Motor neuron (in vitro differentiated cells): ENCODE measurements around the gene KIAA0825. TPM values are rescaled to one million over a fixed set of nuclear protein-coding genes. Genes with fewer than 3 reads are reported as not detected.

Source experiments
- ATAC-seq, 8 experiments: fragments of 200-7000 bp; cut with Tn5 transposase; replicated peaks in 6 of 8; 2 replicates each; pipeline ENCODE4 v1.8.0; 2021; ENCODE audit warnings: mild to moderate bottlenecking in 8 of 8, moderate library complexity in 8 of 8
- H3K27ac ChIP-seq, 2 donors: fragments of 250-450 bp; sonication (Bioruptor Pico); 2 replicates each; pipeline ENCODE4 v1.9.0; 2021; ENCODE audit warnings: antibody characterized with exemption in 2 of 2, mild to moderate bottlenecking in 2 of 2, moderate library complexity in 1 of 2
- H3K4me1 ChIP-seq, 2 donors: fragments of 250-450 bp; sonication (Bioruptor Pico); replicated peaks in 1 of 2; 2 replicates each; pipeline ENCODE4 v1.6.1; 2021; ENCODE audit warnings: antibody characterized with exemption in 2 of 2, mild to moderate bottlenecking in 2 of 2, moderate library complexity in 1 of 2
- H3K4me3 ChIP-seq, 5 donors: fragments of 250-450 bp; sonication (Bioruptor Pico); 2 replicates each; pipeline ENCODE4 v1.9.0; 2021; ENCODE audit warnings: antibody characterized with exemption in 5 of 5, mild to moderate bottlenecking in 5 of 5, moderate library complexity in 4 of 5
- WGBS, 10 experiments: fragments of 450-650 bp; shearing (Covaris generic); methylation state at CpG; one replicate each; pipeline ENCODE4 v1.0.0; 2022; 5-methylcytosine and 5-hydroxymethylcytosine counted together
- in situ Hi-C, 9 experiments: fragments of 400-800 bp; cut with MboI; loops; one replicate each; pipeline ENCODE4 v1.15.0; 2021; ENCODE audit warnings: low sequenced_read_pairs in 9 of 9, low pct_unique_long_range_greater_than_20kb in 2 of 9; ENCODE audit not compliant: unreplicated experiment in 9 of 9
- total RNA-seq, 8 experiments: library from RNA; unstranded; fragments of 300-600 nt; gene quantifications; 2 replicates each; pipeline versions ENCODE4 v1.2.3 to v1.2.4, GENCODE V29; 2022

Gene KIAA0825, protein sequence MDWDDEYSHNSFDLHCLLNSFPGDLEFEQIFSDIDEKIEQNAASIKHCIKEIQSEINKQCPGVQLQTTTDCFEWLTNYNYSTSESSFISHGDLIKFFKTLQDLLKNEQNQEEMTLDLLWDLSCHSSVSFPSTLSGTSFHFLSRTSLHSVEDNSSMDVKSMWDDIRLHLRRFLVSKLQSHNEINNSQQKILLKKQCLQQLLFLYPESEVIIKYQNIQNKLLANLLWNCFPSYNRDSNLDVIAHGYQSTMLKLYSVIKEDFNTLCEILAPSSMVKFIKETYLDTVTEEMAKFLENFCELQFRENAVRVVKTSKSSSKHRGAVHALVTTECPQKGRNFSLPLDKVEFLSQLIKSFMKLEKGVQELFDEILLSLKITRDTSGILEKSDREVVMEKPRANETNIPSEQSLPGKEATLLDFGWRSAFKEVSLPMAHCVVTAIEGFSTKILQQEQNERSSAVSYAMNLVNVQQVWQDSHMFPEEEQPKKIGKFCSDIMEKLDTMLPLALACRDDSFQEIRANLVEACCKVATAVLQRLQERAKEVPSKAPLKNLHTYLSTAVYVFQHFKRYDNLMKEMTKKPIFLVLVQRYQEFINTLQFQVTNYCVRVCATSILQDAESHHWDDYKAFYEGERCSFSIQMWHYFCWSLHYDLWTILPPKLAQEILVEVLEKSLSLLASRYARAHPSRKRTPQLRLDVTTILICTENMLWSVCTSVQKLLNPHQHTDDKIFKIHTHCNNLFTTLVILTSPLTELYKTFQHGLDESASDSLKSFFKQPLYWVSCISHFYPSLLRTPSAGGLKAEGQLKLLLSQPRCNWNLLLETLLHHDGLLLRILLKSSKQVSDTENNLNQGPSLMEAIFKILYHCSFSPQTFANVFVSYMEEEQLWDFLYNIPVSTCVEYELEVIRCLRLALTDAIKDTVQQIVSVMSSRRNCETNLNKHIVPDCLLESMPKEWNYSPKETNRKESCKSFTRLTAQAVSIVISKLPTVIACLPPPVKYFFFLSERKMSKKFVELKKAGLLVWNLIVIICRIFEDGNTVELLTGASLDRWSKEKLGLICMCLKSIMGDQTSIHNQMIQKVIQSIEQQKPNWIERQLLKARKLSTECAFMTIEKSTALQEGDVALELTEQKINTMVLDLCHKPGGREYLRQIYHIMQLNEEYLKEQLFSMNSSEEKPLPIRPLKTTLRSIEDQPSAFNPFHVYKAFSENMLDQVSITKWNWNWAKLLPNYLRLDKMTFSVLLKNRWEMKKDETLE (N-terminal part only)
- total RNA-seq: 1 to 10 TPM; 2.0 to 9.3 (median 3.2) TPM

DNA sequence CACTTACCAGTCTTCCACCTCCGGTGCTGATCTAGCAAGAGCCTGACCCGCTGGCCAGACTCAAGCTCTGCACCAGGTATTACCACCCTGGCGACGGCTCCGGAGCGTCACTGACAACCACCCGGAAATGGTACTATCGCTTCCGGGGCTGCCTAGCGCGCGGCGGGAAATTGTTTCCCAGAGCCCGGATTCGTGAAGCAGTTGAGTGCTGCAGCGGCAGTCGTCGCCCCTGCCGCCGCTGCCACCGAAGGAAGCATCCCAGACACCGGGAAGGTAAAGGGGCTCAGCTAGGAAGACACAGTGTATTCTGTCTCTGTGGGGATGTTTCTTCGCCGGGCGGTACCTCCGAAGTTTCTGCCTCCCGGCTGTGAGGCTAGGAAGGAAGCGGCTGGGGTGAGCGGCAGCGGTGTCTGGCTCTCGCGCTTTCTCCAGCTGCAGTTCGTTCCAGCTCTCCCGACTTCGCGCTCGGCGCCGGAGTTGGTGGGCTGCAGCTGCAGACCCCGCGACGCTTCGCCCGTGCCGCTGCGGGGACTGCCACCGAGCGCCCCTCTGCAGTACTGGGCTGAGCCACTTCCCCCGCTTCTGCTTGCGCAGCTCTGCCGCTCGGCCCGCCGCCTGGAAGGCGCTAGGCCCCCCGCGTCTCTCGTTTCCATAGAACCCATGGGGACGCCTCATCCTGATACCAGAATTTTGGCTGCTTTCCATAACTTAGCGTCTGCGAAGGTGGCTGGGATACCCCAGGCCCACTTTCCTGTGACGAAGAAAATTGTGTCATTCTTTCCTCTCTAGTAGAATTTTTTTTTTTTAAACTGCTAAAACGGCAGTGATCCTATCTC lies at the start of gene KIAA0825, which contains the start of gene SLF1:
TSS of gene KIAA0825 (minus strand) at position 112 of the 836 bp plus-strand sequence. CDS start 81,478 bp downstream, outside the sequence.
TSS of gene SLF1 (plus strand) at position 177 of the 836 bp plus-strand sequence. CDS start 10,142 bp downstream, outside the sequence.
- ATAC-seq: peak; percentile 95 to 98 (median 96)
- in situ Hi-C loops: no loop called here
- Histone ChIP-seq H3K4me3 (peak within 1 kb of the TSS; percentile 51 to 76 (median 65)), H3K4me1 (peaks cover 13 to 38% of the 10 kb centered on the region in 2 donors), H3K27ac (peak within 1 kb of the TSS; percentile 47 to 49)
- 0 to 6% (median 0%) methylated on average over 2 to 19 of the region's 63 CpGs; no CpG with 5 or more reads in 2 of the 10 experiments for WGBS, 10 experiments

DNA sequence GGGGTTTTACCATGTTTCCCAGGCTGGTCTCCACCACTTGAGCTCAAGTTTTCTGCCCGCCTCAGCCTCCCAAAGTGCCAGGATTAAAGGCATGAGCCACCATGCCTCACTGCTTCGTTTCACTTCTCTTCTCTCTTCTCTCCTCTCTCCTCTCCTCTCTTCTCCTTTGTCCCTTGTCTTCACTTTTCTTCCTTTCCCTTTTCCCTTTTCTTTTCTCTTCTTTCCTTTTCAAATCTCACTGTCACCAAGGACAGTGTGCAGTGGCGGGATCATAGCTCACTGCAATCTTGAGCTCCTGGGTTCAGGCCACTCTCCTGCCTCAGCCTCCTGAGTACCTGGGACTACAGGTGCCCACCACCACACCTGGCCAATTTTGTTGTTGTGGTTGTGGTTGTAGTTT lies 49.5 kb upstream of the KIAA0825 start:
- WGBS, 10 experiments: 83 to 100% (median 90%) methylated on average over 2 to 3 of the region's 3 CpGs; no CpG with 5 or more reads in 1 of the 10 experiments
- no peak overlapping the region for H3K4me3 ChIP-seq
- ATAC-seq: no peak

DNA sequence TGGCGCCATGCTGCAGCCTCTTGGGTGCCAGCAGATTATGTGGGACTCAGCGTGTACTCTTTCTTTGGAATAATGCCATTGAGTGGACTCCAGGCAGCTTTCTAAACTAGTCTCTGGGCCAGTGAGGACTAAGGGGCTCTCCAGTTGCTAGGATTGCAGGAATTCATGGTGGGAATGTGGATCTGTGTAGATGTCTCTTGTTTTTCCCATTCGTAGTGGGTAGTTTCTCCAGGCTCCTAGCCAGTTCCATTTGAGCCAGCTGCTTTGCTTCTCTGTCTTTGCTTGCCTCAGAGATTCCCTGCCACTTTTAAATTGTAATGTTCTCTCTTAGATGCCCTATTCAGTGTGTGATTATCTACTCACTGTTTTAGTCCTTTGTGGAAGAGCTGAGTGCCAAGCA lies 42.7 kb upstream of the KIAA0825 start:
- peak in 1 of 8 experiments; percentile 86 for ATAC-seq
- 83 to 100% (median 100%) methylated on average over 1 of the region's 3 CpGs; no CpG with 5 or more reads in 7 of the 10 experiments for WGBS, 10 experiments
- Histone ChIP-seq H3K4me1 (no peaks in the 10 kb centered on the region), H3K4me3 (no peak overlapping the region), H3K27ac (no peak overlapping the region)
- in situ Hi-C loops: no loop called here

More for the DNA sequence above, 49.5 kb upstream of the KIAA0825 start:
- Histone ChIP-seq H3K27ac (no peak overlapping the region), H3K4me1 (no peaks in the 10 kb centered on the region)
- in situ Hi-C loops: no loop called here

DNA sequence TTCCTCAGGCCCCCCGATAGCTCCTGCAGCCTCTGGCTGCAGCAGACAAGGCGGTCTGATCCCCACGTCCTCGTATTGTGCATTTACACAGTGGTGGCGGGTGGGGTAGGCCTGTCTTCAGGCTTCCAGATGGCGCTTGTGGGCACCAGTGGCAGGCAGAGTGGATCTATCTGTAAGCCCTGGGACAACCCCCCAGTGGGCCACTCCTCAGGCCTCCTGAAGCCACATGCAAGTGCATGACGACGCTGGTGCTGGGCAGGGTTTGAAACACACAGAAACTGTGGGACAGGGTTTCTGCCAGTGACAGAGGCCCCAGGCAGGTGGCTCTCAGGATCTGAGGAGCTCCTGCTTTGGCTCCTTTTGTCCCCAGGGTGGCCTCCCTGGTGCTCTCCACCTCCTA lies 42.1 kb upstream of the KIAA0825 start:
- H3K4me1 ChIP-seq: no peaks in the 10 kb centered on the region
- WGBS, 10 experiments: 80 to 100% (median 100%) methylated on average over 1 to 4 of the region's 8 CpGs; no CpG with 5 or more reads in 6 of the 10 experiments
- no peak overlapping the region for H3K27ac ChIP-seq
- no peak for ATAC-seq
- H3K4me3 ChIP-seq: no peak overlapping the region
- in situ Hi-C loops: no loop called here

DNA sequence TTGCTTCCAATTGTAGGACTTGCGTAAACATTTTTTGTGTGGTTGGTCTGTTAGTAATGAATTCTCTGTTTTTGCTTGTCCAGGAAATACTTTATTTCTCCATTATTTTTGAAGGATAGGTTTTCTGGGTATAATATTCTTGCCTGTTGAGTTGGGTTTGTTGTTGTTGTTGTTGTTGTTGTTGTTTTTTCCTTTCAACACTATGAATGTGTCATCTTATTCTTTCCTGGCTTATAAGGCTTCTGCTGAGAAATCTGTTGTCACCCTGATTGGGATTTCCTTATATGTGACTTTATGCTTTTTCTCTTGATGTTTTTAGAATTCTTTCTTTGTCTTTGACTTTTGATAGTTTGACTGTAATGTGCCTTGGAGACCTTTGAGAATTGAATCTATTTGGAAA lies 39.9 kb upstream of the KIAA0825 start:
- ATAC-seq: no peak
- no peaks in the 10 kb centered on the region for H3K4me1 ChIP-seq
- in situ Hi-C loops: no loop called here
- no peak overlapping the region for H3K27ac ChIP-seq
- 83 to 100% (median 98%) methylated on average over 1 of the region's 1 CpG; no CpG with 5 or more reads in 2 of the 10 experiments for whole genome bisulfite sequencing, 10 experiments
- H3K4me3 ChIP-seq: no peak overlapping the region

DNA sequence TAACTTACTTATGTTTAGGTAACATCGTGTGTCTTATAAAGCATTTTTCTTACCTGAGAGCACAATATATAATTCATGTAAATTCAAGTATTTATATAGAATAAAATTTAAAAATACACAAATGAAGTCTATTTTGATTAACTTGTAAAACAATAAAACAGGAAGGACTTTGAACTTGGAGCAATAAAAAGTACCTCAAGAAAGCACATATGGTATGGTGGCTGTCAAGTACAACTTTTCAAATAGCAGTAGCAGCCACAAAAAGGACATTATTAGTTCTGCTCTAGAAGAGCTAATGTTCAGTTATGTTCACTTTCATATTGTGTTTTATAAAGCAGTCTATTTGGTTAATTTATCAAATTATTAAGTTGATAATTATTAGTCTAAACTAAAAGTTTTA lies 31.5 kb upstream of the KIAA0825 start:
- 70 to 100% (median 100%) methylated on average over 1 of the region's 1 CpG; no CpG with 5 or more reads in 2 of the 10 experiments for WGBS, 10 experiments
- H3K27ac ChIP-seq: no peak overlapping the region
- H3K4me1 ChIP-seq: no peaks in the 10 kb centered on the region
- H3K4me3 ChIP-seq: no peak overlapping the region
- no peak for ATAC-seq
- in situ Hi-C loops: no loop called here

DNA sequence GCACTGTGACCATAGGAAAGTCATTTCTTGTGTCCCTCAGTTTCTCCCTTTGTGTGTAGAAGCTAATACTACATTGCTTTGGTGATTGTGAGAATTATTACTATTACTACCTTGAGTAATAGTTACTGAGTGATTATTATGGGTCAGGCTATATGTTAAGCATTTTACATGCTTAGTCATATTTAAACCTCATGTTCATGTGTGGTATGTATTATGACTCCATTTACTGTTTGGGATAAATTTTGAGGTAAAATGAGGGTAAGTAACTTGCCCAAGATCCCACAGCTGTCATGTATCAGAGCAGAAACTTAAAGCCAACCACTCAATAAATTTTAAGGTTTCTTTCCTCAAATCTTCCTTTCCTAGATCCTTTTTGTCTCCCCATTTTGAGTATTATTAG lies 28.4 kb upstream of the KIAA0825 start:
- in situ Hi-C loops: no loop called here
- Histone ChIP-seq H3K4me1 (no peaks in the 10 kb centered on the region), H3K27ac (no peak overlapping the region), H3K4me3 (no peak overlapping the region)
- ATAC-seq: no peak

DNA sequence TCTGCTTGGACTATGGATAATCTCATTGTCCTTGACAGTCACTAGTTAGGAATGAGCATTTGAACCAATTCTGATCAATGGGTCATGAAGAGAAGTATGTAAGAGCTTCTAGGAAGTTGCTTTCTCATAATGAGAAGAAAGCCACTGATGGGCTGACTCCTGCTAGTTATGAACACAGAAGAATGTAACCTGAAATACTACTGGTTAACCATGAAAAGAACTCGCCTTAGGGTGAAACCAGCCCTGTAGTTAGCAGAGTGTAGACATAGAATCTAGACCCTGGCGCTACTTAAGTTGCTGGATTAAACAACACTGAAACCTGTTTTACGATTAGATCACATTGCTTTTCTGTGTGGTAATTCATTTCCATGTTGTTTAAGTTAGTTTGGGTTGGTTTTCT lies 26.6 kb upstream of the KIAA0825 start:
- 72 to 100% (median 100%) methylated on average over 1 to 3 of the region's 3 CpGs; no CpG with 5 or more reads in 3 of the 10 experiments for WGBS, 10 experiments
- Histone ChIP-seq H3K4me1 (no peaks in the 10 kb centered on the region), H3K27ac (no peak overlapping the region), H3K4me3 (no peak overlapping the region)
- in situ Hi-C loops: no loop called here
- no peak for ATAC-seq

DNA sequence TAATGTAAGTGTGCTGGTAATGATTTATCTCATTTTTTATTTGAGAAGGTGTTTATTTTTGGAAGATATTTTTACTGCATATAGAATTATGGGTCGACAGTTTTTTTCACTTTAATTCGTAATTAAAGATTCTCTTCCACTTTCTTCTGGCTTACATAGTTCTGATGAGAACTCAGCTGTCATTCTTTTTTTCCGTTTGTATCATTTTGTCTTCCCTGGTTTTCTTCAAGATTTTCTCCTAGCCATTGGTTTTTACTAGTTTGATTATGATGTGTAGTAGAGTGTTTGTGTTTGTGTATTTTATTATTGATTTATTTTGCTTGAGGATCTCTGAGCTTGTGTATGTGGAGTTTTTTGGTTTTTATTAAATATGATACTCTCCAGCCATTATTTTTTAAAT lies 21.8 kb upstream of the KIAA0825 start:
- Histone ChIP-seq H3K4me3 (no peak overlapping the region), H3K4me1 (no peaks in the 10 kb centered on the region), H3K27ac (no peak overlapping the region)
- ATAC-seq: no peak
- in situ Hi-C loops: no loop called here
- 87 to 100% (median 97%) methylated on average over 2 to 3 of the region's 3 CpGs for WGBS, 10 experiments

DNA sequence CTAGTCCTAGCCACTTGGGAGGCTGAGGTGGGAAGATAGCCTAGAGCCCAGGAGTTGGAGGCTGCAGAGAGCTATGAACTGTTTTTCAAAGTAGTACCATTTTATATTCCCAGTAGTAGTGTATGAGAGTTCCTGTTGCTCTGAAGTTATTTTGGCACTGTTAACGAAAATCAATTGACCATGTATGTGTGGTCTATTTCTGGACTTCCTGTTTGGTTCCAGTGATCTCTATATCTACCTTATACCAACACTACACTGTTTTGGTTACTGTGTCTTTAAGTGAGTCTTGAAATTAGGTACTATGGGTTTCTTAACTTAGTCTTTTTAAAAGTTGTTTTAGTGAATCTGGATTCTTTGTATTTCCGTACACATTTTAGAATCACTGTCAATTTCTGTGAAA lies 13.6 kb upstream of the KIAA0825 start:
- no peak for ATAC-seq
- WGBS, 10 experiments: 93 to 100% (median 100%) methylated on average over 1 to 2 of the region's 2 CpGs; no CpG with 5 or more reads in 2 of the 10 experiments
- in situ Hi-C loops: no loop called here
- Histone ChIP-seq H3K4me3 (no peak overlapping the region), H3K4me1 (no peaks in the 10 kb centered on the region), H3K27ac (no peak overlapping the region)

DNA sequence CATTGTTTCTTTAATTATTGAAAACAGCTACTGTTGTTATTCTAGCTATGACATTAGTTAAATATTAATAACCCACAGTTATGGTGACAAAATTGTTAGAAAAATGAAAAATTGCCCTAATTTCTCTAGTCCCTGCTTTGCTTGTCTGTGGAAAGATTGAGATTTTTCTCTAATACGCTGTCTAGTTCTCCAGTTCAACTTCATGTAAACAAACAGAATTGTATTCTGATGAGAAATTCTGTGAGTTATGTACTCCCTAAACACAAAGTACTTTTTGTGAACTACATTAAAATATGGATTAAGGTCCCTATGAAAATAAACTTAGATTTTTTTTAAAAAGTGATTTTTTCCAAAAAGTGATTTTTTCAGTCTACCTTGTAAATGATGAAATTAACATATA lies 8.8 kb upstream of the KIAA0825 start:
- H3K27ac ChIP-seq: no peak overlapping the region
- no peak for ATAC-seq
- no peaks in the 10 kb centered on the region for H3K4me1 ChIP-seq

DNA sequence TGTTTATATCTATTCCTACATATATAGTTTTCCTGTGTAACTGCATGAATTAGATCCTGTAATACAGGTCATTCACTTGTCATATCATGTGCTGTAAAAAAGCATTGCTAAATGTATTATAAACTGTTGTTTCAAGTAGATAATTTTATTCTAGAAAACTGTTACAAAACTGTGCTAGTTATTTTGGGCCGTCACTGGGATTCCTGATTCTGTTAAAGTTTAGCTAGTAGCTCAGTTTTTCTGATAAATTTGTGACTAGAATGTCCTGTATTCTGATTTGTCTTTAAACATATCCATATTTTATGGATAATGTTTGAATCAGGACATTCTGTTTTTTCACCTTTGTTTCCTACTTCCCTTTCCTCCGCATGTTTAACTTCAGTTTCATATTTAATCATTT lies 5.5 kb upstream of the KIAA0825 start:
- WGBS, 10 experiments: 75 to 100% (median 95%) methylated on average over 1 to 2 of the region's 2 CpGs
- Histone ChIP-seq H3K4me1 (peaks cover 7 to 10% of the 10 kb centered on the region in 2 donors), H3K27ac (no peak overlapping the region), H3K4me3 (no peak overlapping the region)
- no peak for ATAC-seq
- in situ Hi-C loops: no loop called here

More for the DNA sequence above, 8.8 kb upstream of the KIAA0825 start:
- WGBS, 10 experiments: 82 to 100% (median 100%) methylated on average over 1 of the region's 1 CpG; no CpG with 5 or more reads in 3 of the 10 experiments
- no peak overlapping the region for H3K4me3 ChIP-seq
- in situ Hi-C loops: no loop called here
